ENCODE results near the gene PTMS.

GRCh38 chr12:6772331-6772695 is 6.2 kb downstream of the PTMS start, which contains the start of gene LAG3:
- TF ChIP-seq POLR2AphosphoS5 (IDR thresholded peaks at IDR 0.05; ENCODE audit: low read depth, low read length), result no peak
- peak; percentile 25; the same call in 1 of the 2 replicates for TF ChIP-seq SPI1 (IDR thresholded peaks at IDR 0.05; ENCODE audit: low read depth, low read length)
- TF ChIP-seq POLR2A (IDR thresholded peaks at IDR 0.05; ENCODE audit: low read depth, low read length), result no peak
- TF ChIP-seq TAF1 (IDR thresholded peaks at IDR 0.05; ENCODE audit: low read depth, low read length), result no peak

Data from GM12891 (cell line).